Measurements from ENCODE around the gene SPATA31D3.
"Not testable (repeated sequence)": the region's sequence is repeated elsewhere in the genome, so short reads cannot be mapped to it uniquely, and the experiment has no call there.

Gene SPATA31D3

GRCh38 chr9:81943393-81943792 is at the start of gene SPATA31D3:
SPATA31D3 (plus strand) TSS chr9:81943500; CDS start chr9:81943586, 86 bp downstream.
- DNase-seq (ENCODE audit: low read depth), result not testable (repeated sequence)

GRCh38 chr9:81893929-81894328 is 49.4 kb upstream of the SPATA31D3 start:
- DNase-seq (ENCODE audit: low read depth), result no peak

- no peak for DNase-seq (ENCODE audit: low read depth)
Observed at GRCh38 chr9:81894891-81895290, 48.4 kb upstream of the SPATA31D3 start.

GRCh38 chr9:81896070-81896469 is 47.2 kb upstream of the SPATA31D3 start:
- no peak for DNase-seq (ENCODE audit: low read depth)

GRCh38 chr9:81898851-81899250 is 44.4 kb upstream of the SPATA31D3 start:
- no peak for DNase-seq (ENCODE audit: low read depth)

GRCh38 chr9:81902196-81902595 is 41.1 kb upstream of the SPATA31D3 start:
- DNase-seq (ENCODE audit: low read depth), result no peak

GRCh38 chr9:81902626-81903025 is 40.7 kb upstream of the SPATA31D3 start:
- DNase-seq (ENCODE audit: low read depth), result no peak

GRCh38 chr9:81906671-81907070 is 36.6 kb upstream of the SPATA31D3 start:
- DNase-seq (ENCODE audit: low read depth), result no peak

- no peak for DNase-seq (ENCODE audit: low read depth)
Observed at GRCh38 chr9:81912135-81912534, 31.2 kb upstream of the SPATA31D3 start.

GRCh38 chr9:81915801-81916505 is 27.3 kb upstream of the SPATA31D3 start:
- no peak for DNase-seq (ENCODE audit: low read depth)

- DNase-seq (ENCODE audit: low read depth), result not testable (repeated sequence)
Observed at GRCh38 chr9:81918507-81918906, 24.8 kb upstream of the SPATA31D3 start.

GRCh38 chr9:81928305-81928704 is 15.0 kb upstream of the SPATA31D3 start, which contains the start of gene SPATA31D4:
SPATA31D4 (plus strand) TSS chr9:81928428; CDS start chr9:81928514, 86 bp downstream.
- DNase-seq (ENCODE audit: low read depth), result not testable (repeated sequence)

GRCh38 chr9:81930147-81930546 is 13.2 kb upstream of the SPATA31D3 start:
- DNase-seq (ENCODE audit: low read depth), result not testable (repeated sequence)

GRCh38 chr9:81933547-81933946 is 9.8 kb upstream of the SPATA31D3 start:
- not testable (repeated sequence) for DNase-seq (ENCODE audit: low read depth)

GRCh38 chr9:81948650-81949049 is 5.3 kb downstream of the SPATA31D3 start:
- not testable (repeated sequence) for DNase-seq (ENCODE audit: low read depth)

GRCh38 chr9:81953096-81953495 is 9.8 kb downstream of the SPATA31D3 start:
- DNase-seq (ENCODE audit: low read depth), result no peak

GRCh38 chr9:81955625-81956024 is 12.3 kb downstream of the SPATA31D3 start:
- no peak for DNase-seq (ENCODE audit: low read depth)

- no peak for DNase-seq (ENCODE audit: low read depth)
Observed at GRCh38 chr9:81964218-81965171, 21.2 kb downstream of the SPATA31D3 start.

GRCh38 chr9:81968026-81968425 is 24.7 kb downstream of the SPATA31D3 start:
- DNase-seq (ENCODE audit: low read depth), result no peak

GRCh38 chr9:81969971-81970370 is 26.7 kb downstream of the SPATA31D3 start:
- DNase-seq (ENCODE audit: low read depth), result no peak

- DNase-seq (ENCODE audit: low read depth), result no peak
Observed at GRCh38 chr9:81971727-81972126, 28.4 kb downstream of the SPATA31D3 start.

- DNase-seq (ENCODE audit: low read depth), result no peak
Observed at GRCh38 chr9:81974764-81975163, 31.5 kb downstream of the SPATA31D3 start.

GRCh38 chr9:81976351-81976750 is 33.1 kb downstream of the SPATA31D3 start:
- DNase-seq (ENCODE audit: low read depth), result no peak
